ENCODE data around the gene DHDH. TPM values are rescaled to one million over a fixed set of nuclear protein-coding genes. Genes with fewer than 3 reads are reported as not detected.

DHDH gene
- total RNA-seq, 1 donor: 0.36 TPM

DNA sequence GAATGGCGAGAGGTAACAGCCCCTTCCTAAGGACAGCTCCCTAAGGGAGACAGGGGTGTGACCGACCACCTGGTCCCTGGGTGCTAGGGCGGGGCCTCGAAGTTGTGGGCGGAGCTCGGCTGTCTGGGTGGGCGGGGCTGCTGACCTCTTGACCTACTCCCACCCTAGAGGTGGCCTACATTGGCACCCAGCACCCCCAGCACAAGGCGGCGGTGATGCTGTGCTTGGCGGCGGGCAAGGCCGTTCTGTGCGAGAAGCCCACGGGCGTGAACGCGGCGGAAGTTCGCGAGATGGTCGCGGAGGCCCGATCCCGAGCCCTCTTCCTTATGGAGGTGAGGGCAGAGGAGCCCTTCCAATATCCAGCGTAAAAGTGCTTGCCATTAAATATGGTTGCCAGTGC is 2.4 kb downstream of the DHDH start:
- H3K27ac ChIP-seq (ENCODE audit: low read depth, low read length): no peak overlapping the region
- H3K4me1 ChIP-seq (ENCODE audit: insufficient read depth, low read length): no peaks in the 10 kb centered on the region
- H3K4me3 ChIP-seq (ENCODE audit: insufficient read depth, low read length): no peak overlapping the region
- no peaks in the 10 kb centered on the region for H3K36me3 ChIP-seq (ENCODE audit: insufficient read depth, low read length)
- no peaks in the 10 kb centered on the region for H3K79me2 ChIP-seq (ENCODE audit: insufficient read depth, low read length)
- TF ChIP-seq, protein P1, sequence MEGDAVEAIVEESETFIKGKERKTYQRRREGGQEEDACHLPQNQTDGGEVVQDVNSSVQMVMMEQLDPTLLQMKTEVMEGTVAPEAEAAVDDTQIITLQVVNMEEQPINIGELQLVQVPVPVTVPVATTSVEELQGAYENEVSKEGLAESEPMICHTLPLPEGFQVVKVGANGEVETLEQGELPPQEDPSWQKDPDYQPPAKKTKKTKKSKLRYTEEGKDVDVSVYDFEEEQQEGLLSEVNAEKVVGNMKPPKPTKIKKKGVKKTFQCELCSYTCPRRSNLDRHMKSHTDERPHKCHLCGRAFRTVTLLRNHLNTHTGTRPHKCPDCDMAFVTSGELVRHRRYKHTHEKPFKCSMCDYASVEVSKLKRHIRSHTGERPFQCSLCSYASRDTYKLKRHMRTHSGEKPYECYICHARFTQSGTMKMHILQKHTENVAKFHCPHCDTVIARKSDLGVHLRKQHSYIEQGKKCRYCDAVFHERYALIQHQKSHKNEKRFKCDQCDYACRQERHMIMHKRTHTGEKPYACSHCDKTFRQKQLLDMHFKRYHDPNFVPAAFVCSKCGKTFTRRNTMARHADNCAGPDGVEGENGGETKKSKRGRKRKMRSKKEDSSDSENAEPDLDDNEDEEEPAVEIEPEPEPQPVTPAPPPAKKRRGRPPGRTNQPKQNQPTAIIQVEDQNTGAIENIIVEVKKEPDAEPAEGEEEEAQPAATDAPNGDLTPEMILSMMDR (IDR thresholded peaks at IDR 0.05; ENCODE audit: extremely low read depth, low read depth, low read length): no peak
- H2AFZ ChIP-seq (ENCODE audit: low read length): no peak overlapping the region
- H3K4me2 ChIP-seq (ENCODE audit: insufficient read depth, low read length): no peak overlapping the region
- DNase-seq (ENCODE audit: insufficient read length, low spot score, missing footprints): peak; percentile 23
- peaks cover 4% of the 10 kb centered on the region for H3K27me3 ChIP-seq (ENCODE audit: insufficient read depth, low read length)
- H4K20me1 ChIP-seq (ENCODE audit: insufficient read depth, low read length): no peaks in the 10 kb centered on the region
- peaks cover under 1% of the 10 kb centered on the region for H3K9me3 ChIP-seq (ENCODE audit: low read depth, low read length)

DNA sequence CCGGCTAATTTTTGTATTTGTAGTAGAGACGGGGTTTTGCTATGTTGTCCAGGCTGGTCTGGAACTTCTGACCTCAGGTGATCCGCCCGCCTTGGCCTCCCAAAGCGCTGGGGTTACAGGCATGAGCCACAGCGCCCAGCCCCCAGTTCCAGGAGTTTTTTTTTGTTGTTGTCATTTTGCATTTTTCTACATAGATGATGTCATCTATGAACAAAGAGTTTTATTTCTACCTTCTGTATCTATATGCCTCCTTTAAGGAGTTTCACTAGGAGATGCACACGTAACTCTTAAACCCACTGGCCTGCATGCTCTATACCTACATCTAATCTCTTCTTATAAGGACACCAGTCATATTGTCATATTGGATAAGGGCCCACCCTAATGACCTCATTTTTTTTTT is 4.8 kb downstream of the DHDH start:
- H3K4me1 ChIP-seq (ENCODE audit: insufficient read depth, low read length): no peaks in the 10 kb centered on the region
- H3K27me3 ChIP-seq (ENCODE audit: insufficient read depth, low read length): no peaks in the 10 kb centered on the region
- H3K27ac ChIP-seq (ENCODE audit: low read depth, low read length): no peak overlapping the region
- no peak overlapping the region for H2AFZ ChIP-seq (ENCODE audit: low read length)
- peak; percentile 29 for DNase-seq (ENCODE audit: insufficient read length, low spot score, missing footprints)
- TF ChIP-seq, protein P1 (IDR thresholded peaks at IDR 0.05; ENCODE audit: extremely low read depth, low read depth, low read length): no peak
- no peaks in the 10 kb centered on the region for H3K79me2 ChIP-seq (ENCODE audit: insufficient read depth, low read length)
- no peaks in the 10 kb centered on the region for H4K20me1 ChIP-seq (ENCODE audit: insufficient read depth, low read length)
- H3K4me2 ChIP-seq (ENCODE audit: insufficient read depth, low read length): no peak overlapping the region
- no peaks in the 10 kb centered on the region for H3K36me3 ChIP-seq (ENCODE audit: insufficient read depth, low read length)
- H3K4me3 ChIP-seq (ENCODE audit: insufficient read depth, low read length): no peak overlapping the region
- H3K9me3 ChIP-seq (ENCODE audit: low read depth, low read length): peaks cover 4% of the 10 kb centered on the region

DNA sequence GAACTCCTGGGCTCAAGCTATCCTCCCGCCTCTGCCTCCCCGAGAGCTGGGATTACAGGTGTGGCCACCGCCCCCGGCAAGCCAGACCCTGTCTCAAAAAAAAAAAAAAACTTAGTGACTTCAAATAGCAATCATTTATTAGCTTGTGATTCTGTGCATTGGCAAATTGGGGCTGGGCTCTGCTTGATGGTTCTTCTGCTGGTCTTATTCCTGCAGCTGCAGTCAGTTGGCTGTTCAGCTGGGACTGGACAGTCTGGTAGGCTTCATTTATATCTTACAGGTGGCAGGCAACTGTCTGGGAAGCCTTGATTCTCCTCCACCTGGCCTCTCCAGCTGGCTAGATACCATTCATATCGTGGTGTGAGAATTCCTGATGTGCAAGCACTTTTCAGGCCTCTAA is 7.4 kb downstream of the DHDH start:
- Histone ChIP-seq H3K36me3 (ENCODE audit: insufficient read depth, low read length) (no peaks in the 10 kb centered on the region), H3K27ac (ENCODE audit: low read depth, low read length) (no peak overlapping the region), H4K20me1 (ENCODE audit: insufficient read depth, low read length) (no peaks in the 10 kb centered on the region), H3K27me3 (ENCODE audit: insufficient read depth, low read length) (no peaks in the 10 kb centered on the region), H3K9me3 (ENCODE audit: low read depth, low read length) (peaks cover 4% of the 10 kb centered on the region), H3K4me3 (ENCODE audit: insufficient read depth, low read length) (no peak overlapping the region), H2AFZ (ENCODE audit: low read length) (no peak overlapping the region), H3K4me2 (ENCODE audit: insufficient read depth, low read length) (no peak overlapping the region), H3K4me1 (ENCODE audit: insufficient read depth, low read length) (no peaks in the 10 kb centered on the region), H3K79me2 (ENCODE audit: insufficient read depth, low read length) (no peaks in the 10 kb centered on the region)
- DNase-seq (ENCODE audit: insufficient read length, low spot score, missing footprints): peak; percentile 47
- TF ChIP-seq, protein P1 (IDR thresholded peaks at IDR 0.05; ENCODE audit: extremely low read depth, low read depth, low read length): no peak

DNA sequence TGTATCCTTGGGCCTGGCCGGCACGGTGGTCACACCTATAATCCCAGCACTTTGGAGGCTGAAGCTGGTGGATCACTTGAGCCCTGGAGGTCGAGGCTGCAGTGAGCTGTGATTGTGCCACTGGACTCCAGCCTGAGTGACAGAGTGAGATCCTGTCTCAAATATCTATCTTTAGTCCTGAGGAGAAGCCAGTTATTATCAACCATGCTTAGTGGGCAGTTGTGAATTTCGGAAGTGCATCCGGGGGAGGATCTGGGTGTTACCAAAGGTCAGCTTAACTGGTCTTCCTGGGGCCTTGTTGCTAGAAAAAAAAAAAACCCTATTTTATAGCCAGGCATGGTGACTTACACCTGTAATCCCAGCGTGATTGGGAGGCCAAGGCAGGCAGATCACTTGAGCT is 9.6 kb downstream of the DHDH start:
- TF ChIP-seq, protein P1 (IDR thresholded peaks at IDR 0.05; ENCODE audit: extremely low read depth, low read depth, low read length): no peak
- Histone ChIP-seq H4K20me1 (ENCODE audit: insufficient read depth, low read length) (no peaks in the 10 kb centered on the region), H3K4me3 (ENCODE audit: insufficient read depth, low read length) (no peak overlapping the region)

More for the DNA sequence above, 9.6 kb downstream of the DHDH start:
- Histone ChIP-seq H3K36me3 (ENCODE audit: insufficient read depth, low read length) (no peaks in the 10 kb centered on the region), H3K4me2 (ENCODE audit: insufficient read depth, low read length) (no peak overlapping the region), H3K27me3 (ENCODE audit: insufficient read depth, low read length) (no peaks in the 10 kb centered on the region), H3K79me2 (ENCODE audit: insufficient read depth, low read length) (no peaks in the 10 kb centered on the region), H2AFZ (ENCODE audit: low read length) (no peak overlapping the region), H3K27ac (ENCODE audit: low read depth, low read length) (no peak overlapping the region), H3K4me1 (ENCODE audit: insufficient read depth, low read length) (no peaks in the 10 kb centered on the region), H3K9me3 (ENCODE audit: low read depth, low read length) (peaks cover 6% of the 10 kb centered on the region)
- DNase-seq (ENCODE audit: insufficient read length, low spot score, missing footprints): no peak
